Measurements from ENCODE around the gene WASL. TPM values are rescaled to one million over a fixed set of nuclear protein-coding genes. Genes with fewer than 3 reads are reported as not detected.

Gene WASL
- total and polyA plus RNA-seq, 3 donors from 2014 or later = 43.3 to 69.3 (median 62.6) TPM

GRCh38 chr7:123680580-123680979 is 68.2 kb downstream of the WASL start:
- no peaks in the 10 kb centered on the region for H3K36me3 ChIP-seq (ENCODE audit: low read depth, missing control alignments)
- no peak overlapping the region for H3K27ac ChIP-seq
- H3K4me3 ChIP-seq = no peak overlapping the region
- WGBS, 2 donors = 79 to 82% methylated on average over 3 of the region's 3 CpGs
- no peaks in the 10 kb centered on the region for H3K27me3 ChIP-seq
- TF ChIP-seq, protein P1, sequence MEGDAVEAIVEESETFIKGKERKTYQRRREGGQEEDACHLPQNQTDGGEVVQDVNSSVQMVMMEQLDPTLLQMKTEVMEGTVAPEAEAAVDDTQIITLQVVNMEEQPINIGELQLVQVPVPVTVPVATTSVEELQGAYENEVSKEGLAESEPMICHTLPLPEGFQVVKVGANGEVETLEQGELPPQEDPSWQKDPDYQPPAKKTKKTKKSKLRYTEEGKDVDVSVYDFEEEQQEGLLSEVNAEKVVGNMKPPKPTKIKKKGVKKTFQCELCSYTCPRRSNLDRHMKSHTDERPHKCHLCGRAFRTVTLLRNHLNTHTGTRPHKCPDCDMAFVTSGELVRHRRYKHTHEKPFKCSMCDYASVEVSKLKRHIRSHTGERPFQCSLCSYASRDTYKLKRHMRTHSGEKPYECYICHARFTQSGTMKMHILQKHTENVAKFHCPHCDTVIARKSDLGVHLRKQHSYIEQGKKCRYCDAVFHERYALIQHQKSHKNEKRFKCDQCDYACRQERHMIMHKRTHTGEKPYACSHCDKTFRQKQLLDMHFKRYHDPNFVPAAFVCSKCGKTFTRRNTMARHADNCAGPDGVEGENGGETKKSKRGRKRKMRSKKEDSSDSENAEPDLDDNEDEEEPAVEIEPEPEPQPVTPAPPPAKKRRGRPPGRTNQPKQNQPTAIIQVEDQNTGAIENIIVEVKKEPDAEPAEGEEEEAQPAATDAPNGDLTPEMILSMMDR (IDR thresholded peaks at IDR 0.05) = no peak
- no peak for TF ChIP-seq POLR2A (IDR thresholded peaks at IDR 0.05)
- H3K9me3 ChIP-seq = no peaks in the 10 kb centered on the region
- intact Hi-C loops (cut with DNase I; ENCODE audit: low total_unique reads) = no loop called here
- no peak for DNase-seq
- H3K4me1 ChIP-seq = no peaks in the 10 kb centered on the region

- Histone ChIP-seq H3K27ac (no peak overlapping the region), H3K9me3 (no peaks in the 10 kb centered on the region), H3K4me1 (no peaks in the 10 kb centered on the region), H3K27me3 (no peaks in the 10 kb centered on the region), H3K36me3 (ENCODE audit: low read depth, missing control alignments) (no peaks in the 10 kb centered on the region), H3K4me3 (no peak overlapping the region)
- TF ChIP-seq, protein P1 (IDR thresholded peaks at IDR 0.05) = no peak
- no peak for TF ChIP-seq POLR2A (IDR thresholded peaks at IDR 0.05)
- intact Hi-C loops (cut with DNase I; ENCODE audit: low total_unique reads) = no loop called here
- WGBS, 2 donors = 92 to 98% methylated on average over 3 of the region's 3 CpGs
- DNase-seq = no peak
Measured at GRCh38 chr7:123679614-123680013, 69.2 kb downstream of the WASL start.

GRCh38 chr7:123677061-123677715 is 71.6 kb downstream of the WASL start:
- DNase-seq = no peak
- intact Hi-C loops (cut with DNase I; ENCODE audit: low total_unique reads) = no loop called here
- H3K27ac ChIP-seq = no peak overlapping the region
- no peaks in the 10 kb centered on the region for H3K27me3 ChIP-seq
- WGBS, 2 donors = 62 to 82% methylated on average over 2 of the region's 2 CpGs
- TF ChIP-seq, protein P1 (IDR thresholded peaks at IDR 0.05) = no peak
- TF ChIP-seq POLR2A (IDR thresholded peaks at IDR 0.05) = no peak
- H3K36me3 ChIP-seq (ENCODE audit: low read depth, missing control alignments) = no peaks in the 10 kb centered on the region
- no peaks in the 10 kb centered on the region for H3K9me3 ChIP-seq
- H3K4me3 ChIP-seq = no peak overlapping the region
- no peaks in the 10 kb centered on the region for H3K4me1 ChIP-seq

GRCh38 chr7:123675181-123675473 is 73.7 kb downstream of the WASL start:
- intact Hi-C loops (cut with DNase I; ENCODE audit: low total_unique reads) = no loop called here
- DNase-seq = no peak

More at GRCh38 chr7:123675181-123675473, 73.7 kb downstream of the WASL start:
- no peaks in the 10 kb centered on the region for H3K36me3 ChIP-seq (ENCODE audit: low read depth, missing control alignments)
- no peak overlapping the region for H3K4me3 ChIP-seq
- no peak overlapping the region for H3K27ac ChIP-seq
- no peaks in the 10 kb centered on the region for H3K4me1 ChIP-seq
- no peak for TF ChIP-seq POLR2A (IDR thresholded peaks at IDR 0.05)
- TF ChIP-seq, protein P1 (IDR thresholded peaks at IDR 0.05) = no peak
- H3K27me3 ChIP-seq = no peaks in the 10 kb centered on the region
- no peaks in the 10 kb centered on the region for H3K9me3 ChIP-seq

All from testis (tissue), 3 donors.